ENCODE data around the gene ABLIM3. TPM values are rescaled to one million over a fixed set of nuclear protein-coding genes. Genes with fewer than 3 reads are reported as not detected.

Gene ABLIM3
- total RNA-seq, 1 donor from 2014 or later = 8.0 TPM

- TF ChIP-seq CTCF (conservative IDR thresholded peaks at IDR 0.05) = no peak
- Mint-ChIP-seq H3K36me3 (no peaks in the 10 kb centered on the region), H3K4me3 (peak overlapping the region; percentile 24), H3K9me3 (peaks cover 5% of the 10 kb centered on the region), H3K27ac (peak overlapping the region; percentile 93), H3K4me1 (ENCODE audit: unreplicated experiment) (peaks cover 8% of the 10 kb centered on the region), H3K27me3 (peaks cover 17% of the 10 kb centered on the region)
- DNase-seq (ENCODE audit: extremely low spot score, unreplicated experiment) = no peak
Observed at GRCh38 chr5:149127394-149127955, 13.8 kb upstream of the ABLIM3 start.

GRCh38 chr5:149128023-149128875, 13.0 kb upstream of the ABLIM3 start:
- H3K27me3 Mint-ChIP-seq = peaks cover 20% of the 10 kb centered on the region
- no peak for DNase-seq (ENCODE audit: extremely low spot score, unreplicated experiment)
- peaks cover 8% of the 10 kb centered on the region for H3K4me1 Mint-ChIP-seq (ENCODE audit: unreplicated experiment)
- H3K36me3 Mint-ChIP-seq = no peaks in the 10 kb centered on the region
- TF ChIP-seq CTCF (conservative IDR thresholded peaks at IDR 0.05) = peak; percentile 81
- H3K27ac Mint-ChIP-seq = peak overlapping the region; percentile 93
- H3K4me3 Mint-ChIP-seq = peak overlapping the region; percentile 54
- peaks cover 5% of the 10 kb centered on the region for H3K9me3 Mint-ChIP-seq

- Mint-ChIP-seq H3K27ac (peak overlapping the region; percentile 93), H3K9me3 (peaks cover 5% of the 10 kb centered on the region), H3K4me3 (peak overlapping the region; percentile 54), H3K27me3 (peaks cover 26% of the 10 kb centered on the region), H3K36me3 (no peaks in the 10 kb centered on the region), H3K4me1 (ENCODE audit: unreplicated experiment) (peaks cover 8% of the 10 kb centered on the region)
- DNase-seq (ENCODE audit: extremely low spot score, unreplicated experiment) = no peak
- no peak for TF ChIP-seq CTCF (conservative IDR thresholded peaks at IDR 0.05)
Observed at GRCh38 chr5:149129181-149129580, 12.1 kb upstream of the ABLIM3 start.

GRCh38 chr5:149130121-149130914, 11.0 kb upstream of the ABLIM3 start:
- Mint-ChIP-seq H3K4me1 (ENCODE audit: unreplicated experiment) (peaks cover 8% of the 10 kb centered on the region), H3K27me3 (peaks cover 22% of the 10 kb centered on the region), H3K4me3 (no peak overlapping the region), H3K36me3 (no peaks in the 10 kb centered on the region), H3K9me3 (peaks cover 5% of the 10 kb centered on the region), H3K27ac (peak overlapping the region; percentile 76)
- no peak for DNase-seq (ENCODE audit: extremely low spot score, unreplicated experiment)
- peak; percentile 21 for TF ChIP-seq CTCF (conservative IDR thresholded peaks at IDR 0.05)

- no peaks in the 10 kb centered on the region for H3K9me3 Mint-ChIP-seq
- no peak overlapping the region for H3K4me3 Mint-ChIP-seq
- no peaks in the 10 kb centered on the region for H3K36me3 Mint-ChIP-seq
- H3K27ac Mint-ChIP-seq = no peak overlapping the region
- no peak for DNase-seq (ENCODE audit: extremely low spot score, unreplicated experiment)
- H3K27me3 Mint-ChIP-seq = peaks cover 28% of the 10 kb centered on the region
- H3K4me1 Mint-ChIP-seq (ENCODE audit: unreplicated experiment) = no peaks in the 10 kb centered on the region
- TF ChIP-seq CTCF (conservative IDR thresholded peaks at IDR 0.05) = no peak
Observed at GRCh38 chr5:149132474-149132873, 8.8 kb upstream of the ABLIM3 start.
